HCT116 (cell line): ENCODE data around the gene WHAMM.

Experiments used
- CTCF ChIP-seq, 3 experiments: fragments of 200-600 bp in 1 of 3; sonication (generic) in 1 of 3; IDR thresholded peaks in 2 of 3; conservative IDR thresholded peaks in 1 of 3; 2 replicates each; pipeline ENCODE4 v1.5.1; 2012 to 2017; ENCODE audit warnings: low read depth in 2 of 3, low read length in 2 of 3, antibody characterized with exemption in 1 of 3, borderline replicate concordance in 1 of 3, control low read depth in 1 of 3, mild to moderate bottlenecking in 1 of 3, mixed read lengths in 1 of 3, mixed run types in 1 of 3, moderate library complexity in 1 of 3; ENCODE audit not compliant: insufficient read depth in 1 of 3
- EZH2 ChIP-seq: fragments of 200-600 bp; sonication (generic); IDR thresholded peaks from 2 replicates; pipeline ENCODE4 v1.6.1; 2017; ENCODE audit warnings: antibody characterized with exemption, mixed run types

GRCh38 chr15:82763361-82764116 is 45.9 kb upstream of the WHAMM start:
- TF ChIP-seq EZH2: no peak
- TF ChIP-seq CTCF (IDR thresholded peaks at IDR 0.05 in 2 of 3, conservative IDR thresholded peaks at IDR 0.05 in 1 of 3; ENCODE audit: borderline replicate concordance in 1 of 3, insufficient read depth in 1 of 3, low read depth in 2 of 3, low read length in 2 of 3): no peak
